GM19099 (cell line): ENCODE results near the gene CCL28.

Experiments
- POLR2A ChIP-seq: IDR thresholded peaks from 3 replicates; pipeline ENCODE4 v1.6.1; 2011; ENCODE audit warnings: low read depth; ENCODE audit not compliant: insufficient read length; ENCODE audit errors: extremely low read depth

The CCL28 gene

GRCh38 chr5:43412156-43412555 lies at the start of gene CCL28:
TSS of gene CCL28 (minus strand) at chr5:43412391. CDS start at chr5:43412316, 75 bp downstream.
- no peak for TF ChIP-seq POLR2A

- no peak for TF ChIP-seq POLR2A
Observed at GRCh38 chr5:43461066-43461465, 48.9 kb upstream of the CCL28 start.

- no peak for TF ChIP-seq POLR2A
Observed at GRCh38 chr5:43456556-43456955, 44.4 kb upstream of the CCL28 start.

GRCh38 chr5:43437062-43437660 lies 25.0 kb upstream of the CCL28 start:
- TF ChIP-seq POLR2A, result no peak

- no peak for TF ChIP-seq POLR2A
Observed at GRCh38 chr5:43433382-43433781, 21.2 kb upstream of the CCL28 start.

- no peak for TF ChIP-seq POLR2A
Observed at GRCh38 chr5:43432486-43433375, 20.5 kb upstream of the CCL28 start.

- no peak for TF ChIP-seq POLR2A
Observed at GRCh38 chr5:43429706-43430105, 17.5 kb upstream of the CCL28 start.

- TF ChIP-seq POLR2A, result no peak
Observed at GRCh38 chr5:43429016-43429415, 16.8 kb upstream of the CCL28 start.

GRCh38 chr5:43427306-43427705 lies 15.1 kb upstream of the CCL28 start:
- no peak for TF ChIP-seq POLR2A

GRCh38 chr5:43425983-43426382 lies 13.8 kb upstream of the CCL28 start:
- TF ChIP-seq POLR2A, result no peak

- TF ChIP-seq POLR2A, result no peak
Observed at GRCh38 chr5:43422143-43422542, 10.0 kb upstream of the CCL28 start.

GRCh38 chr5:43421450-43422133 lies 9.4 kb upstream of the CCL28 start:
- no peak for TF ChIP-seq POLR2A

- TF ChIP-seq POLR2A, result no peak
Observed at GRCh38 chr5:43420241-43420640, 8.1 kb upstream of the CCL28 start.

- no peak for TF ChIP-seq POLR2A
Observed at GRCh38 chr5:43418561-43418960, 6.4 kb upstream of the CCL28 start.

GRCh38 chr5:43416803-43417394 lies 4.7 kb upstream of the CCL28 start:
- no peak for TF ChIP-seq POLR2A
